ENCODE data around the gene PMAIP1.

DNA sequence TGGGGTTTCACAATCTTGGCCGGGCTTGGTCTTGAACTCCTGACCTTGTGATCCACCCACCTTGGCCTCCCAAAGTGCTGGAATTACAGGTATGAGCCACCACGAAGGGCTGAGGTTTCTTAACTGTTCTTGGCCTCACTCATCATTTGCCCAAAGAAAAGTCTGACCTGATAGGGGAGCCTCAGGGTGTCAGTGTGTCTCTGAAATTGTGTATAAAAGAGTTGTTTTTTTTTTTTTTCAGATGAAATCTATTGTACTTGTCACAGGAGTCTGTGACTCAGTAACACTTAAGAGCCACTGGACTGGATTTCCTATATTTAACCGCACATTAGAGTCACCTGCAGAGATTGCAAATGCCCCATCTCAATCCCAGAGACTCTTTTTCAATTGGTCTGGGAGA lies 16.9 kb downstream of the PMAIP1 start:
- TF ChIP-seq, protein P1, sequence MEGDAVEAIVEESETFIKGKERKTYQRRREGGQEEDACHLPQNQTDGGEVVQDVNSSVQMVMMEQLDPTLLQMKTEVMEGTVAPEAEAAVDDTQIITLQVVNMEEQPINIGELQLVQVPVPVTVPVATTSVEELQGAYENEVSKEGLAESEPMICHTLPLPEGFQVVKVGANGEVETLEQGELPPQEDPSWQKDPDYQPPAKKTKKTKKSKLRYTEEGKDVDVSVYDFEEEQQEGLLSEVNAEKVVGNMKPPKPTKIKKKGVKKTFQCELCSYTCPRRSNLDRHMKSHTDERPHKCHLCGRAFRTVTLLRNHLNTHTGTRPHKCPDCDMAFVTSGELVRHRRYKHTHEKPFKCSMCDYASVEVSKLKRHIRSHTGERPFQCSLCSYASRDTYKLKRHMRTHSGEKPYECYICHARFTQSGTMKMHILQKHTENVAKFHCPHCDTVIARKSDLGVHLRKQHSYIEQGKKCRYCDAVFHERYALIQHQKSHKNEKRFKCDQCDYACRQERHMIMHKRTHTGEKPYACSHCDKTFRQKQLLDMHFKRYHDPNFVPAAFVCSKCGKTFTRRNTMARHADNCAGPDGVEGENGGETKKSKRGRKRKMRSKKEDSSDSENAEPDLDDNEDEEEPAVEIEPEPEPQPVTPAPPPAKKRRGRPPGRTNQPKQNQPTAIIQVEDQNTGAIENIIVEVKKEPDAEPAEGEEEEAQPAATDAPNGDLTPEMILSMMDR (IDR thresholded peaks at IDR 0.05) = no peak
- TF ChIP-seq POLR2A (IDR thresholded peaks at IDR 0.05) = no peak

All from heart left ventricle (tissue), 13 donors.